H9 (cell line): ENCODE measurements around the gene TMED8. TPM values are rescaled to one million over a fixed set of nuclear protein-coding genes. Genes with fewer than 3 reads are reported as not detected.

Source experiments
- DNase-seq: peaks from one replicate; pipeline ENCODE4 v3.0.0-alpha.2; 2017
- H2AFZ ChIP-seq: one replicate; pipeline ENCODE4 v1.6.1; 2013; ENCODE audit warnings: mild to moderate bottlenecking, low read length, control low read depth, moderate library complexity
- H2AK5ac ChIP-seq: 2 replicates; pipeline ENCODE4 v1.6.1; 2013; ENCODE audit warnings: low read length, control low read depth, mixed read lengths; ENCODE audit not compliant: insufficient read length
- H2BK120ac ChIP-seq: one replicate; pipeline ENCODE4 v1.6.1; 2013; ENCODE audit warnings: low read depth, mild to moderate bottlenecking, low read length, control low read depth, inconsistent platforms; ENCODE audit not compliant: poor library complexity, severe bottlenecking
- H2BK12ac ChIP-seq: 2 replicates; pipeline ENCODE4 v1.6.1; 2013; ENCODE audit warnings: low read length, control low read depth, mixed read lengths, low read depth; ENCODE audit not compliant: insufficient read length
- H2BK15ac ChIP-seq: 2 replicates; pipeline ENCODE4 v1.6.1; 2013; ENCODE audit warnings: low read depth, low read length, control low read depth
- H2BK20ac ChIP-seq: one replicate; pipeline ENCODE4 v1.6.1; 2013; ENCODE audit warnings: low read depth, mild to moderate bottlenecking, low read length, control low read depth, inconsistent platforms; ENCODE audit not compliant: poor library complexity, severe bottlenecking
- H2BK5ac ChIP-seq: 2 replicates; pipeline ENCODE4 v1.6.1; 2013; ENCODE audit warnings: low read length, control low read depth, mixed read lengths; ENCODE audit not compliant: insufficient read length
- H3K14ac ChIP-seq: 2 replicates; pipeline ENCODE4 v1.6.1; 2013; ENCODE audit warnings: low read length, control low read depth; ENCODE audit not compliant: insufficient read depth
- H3K18ac ChIP-seq: 2 replicates; pipeline ENCODE4 v1.6.1; 2013; ENCODE audit warnings: low read depth, mild to moderate bottlenecking, mixed read lengths, low read length, control low read depth; ENCODE audit not compliant: insufficient read length
- H3K23ac ChIP-seq: 2 replicates; pipeline ENCODE4 v1.6.1; 2013; ENCODE audit warnings: low read length, control low read depth, mixed read lengths, low read depth; ENCODE audit not compliant: insufficient read length
- H3K23me2 ChIP-seq: 2 replicates; pipeline ENCODE4 v1.6.1; 2013; ENCODE audit warnings: low read depth, mild to moderate bottlenecking, mixed read lengths, low read length, control low read depth; ENCODE audit not compliant: insufficient read length, poor library complexity, severe bottlenecking
- H3K27ac ChIP-seq: 2 replicates; pipeline ENCODE4 v1.5.1; 2013; ENCODE audit warnings: low read length, control low read depth, mixed read lengths, low read depth; ENCODE audit not compliant: insufficient read length
- H3K27me3 ChIP-seq: 2 replicates; pipeline ENCODE4 v1.6.1; 2013; ENCODE audit warnings: low read length, control low read depth, inconsistent platforms; ENCODE audit not compliant: insufficient read depth
- H3K4ac ChIP-seq: 2 replicates; pipeline ENCODE4 v1.6.1; 2013; ENCODE audit warnings: low read depth, mild to moderate bottlenecking, control low read depth, inconsistent platforms, low read length, moderate library complexity
- H3K4me1 ChIP-seq: 2 replicates; pipeline ENCODE4 v1.6.1; 2013; ENCODE audit warnings: low read length, control low read depth, inconsistent platforms; ENCODE audit not compliant: insufficient read depth
- H3K4me2 ChIP-seq: 2 replicates; pipeline ENCODE4 v1.6.1; 2013; ENCODE audit warnings: low read length, control low read depth, mixed read lengths; ENCODE audit not compliant: insufficient read length, insufficient read depth
- H3K56ac ChIP-seq: 2 replicates; pipeline ENCODE4 v1.6.1; 2013; ENCODE audit warnings: low read depth, mild to moderate bottlenecking, mixed read lengths, low read length, control low read depth; ENCODE audit not compliant: insufficient read length
- H3K79me1 ChIP-seq: 2 replicates; pipeline ENCODE4 v1.6.1; 2013; ENCODE audit warnings: low read depth, mild to moderate bottlenecking, moderate library complexity, low read length, control low read depth, inconsistent platforms; ENCODE audit not compliant: insufficient read depth, poor library complexity, severe bottlenecking
- H3K79me2 ChIP-seq: 2 replicates; pipeline ENCODE4 v1.6.1; 2013; ENCODE audit warnings: low read length, control low read depth, inconsistent platforms; ENCODE audit not compliant: insufficient read depth
- H3K9ac ChIP-seq: 2 replicates; pipeline ENCODE4 v1.6.1; 2013; ENCODE audit warnings: low read length, control low read depth, mixed read lengths; ENCODE audit not compliant: insufficient read length; ENCODE audit errors: extremely low read depth
- H3K9me3 ChIP-seq: one replicate; pipeline ENCODE4 v1.6.1; 2013; ENCODE audit warnings: low read depth, low read length, inconsistent platforms; ENCODE audit not compliant: control insufficient read depth
- H3T11ph ChIP-seq: one replicate; pipeline ENCODE4 v1.6.1; 2013; ENCODE audit warnings: mild to moderate bottlenecking, low read length, control low read depth, inconsistent platforms
- H4K20me1 ChIP-seq: one replicate; pipeline ENCODE4 v1.6.1; 2013; ENCODE audit not compliant: control insufficient read depth, insufficient read length, insufficient read depth
- H4K5ac ChIP-seq: 2 replicates; pipeline ENCODE4 v1.6.1; 2013; ENCODE audit warnings: low read depth, mild to moderate bottlenecking, mixed read lengths, low read length, control low read depth; ENCODE audit not compliant: insufficient read length
- H4K8ac ChIP-seq: replicated peaks from 2 replicates; pipeline ENCODE4 v1.6.1; 2013; ENCODE audit warnings: low read length, control low read depth, mixed read lengths, low read depth; ENCODE audit not compliant: insufficient read length
- H4K91ac ChIP-seq: 2 replicates; pipeline ENCODE4 v1.6.1; 2013; ENCODE audit warnings: low read depth, mild to moderate bottlenecking, moderate library complexity, mixed read lengths, low read length, control low read depth; ENCODE audit not compliant: insufficient read length
- H3K27ac Mint-ChIP-seq, 3 experiments: 2 replicates in 2 of 3; 3 replicates in 1 of 3; pipeline ENCODE4 v1.8.0; 2020 to 2021; ENCODE audit warnings: mixed read lengths in 3 of 3, mild to moderate bottlenecking in 1 of 3, moderate library complexity in 1 of 3
- H3K27me3 Mint-ChIP-seq: 2 replicates; pipeline ENCODE4 v1.8.0; 2021; ENCODE audit warnings: low read depth, mild to moderate bottlenecking, moderate library complexity, mixed read lengths
- H3K36me3 Mint-ChIP-seq, 3 experiments: 2 replicates in 2 of 3; 3 replicates in 1 of 3; pipeline ENCODE4 v1.8.0; 2020 to 2021; ENCODE audit warnings: low read depth in 3 of 3, mixed read lengths in 3 of 3; ENCODE audit not compliant: insufficient read depth in 1 of 3
- H3K4me1 Mint-ChIP-seq, 2 experiments: 2 replicates each; pipeline ENCODE4 v1.8.0; 2020; ENCODE audit warnings: mixed read lengths in 2 of 2
- H3K4me3 Mint-ChIP-seq, 2 experiments: 2 replicates in 1 of 2; 3 replicates in 1 of 2; pipeline ENCODE4 v1.8.0; 2020 to 2021; ENCODE audit warnings: mild to moderate bottlenecking in 2 of 2, mixed read lengths in 2 of 2, moderate library complexity in 1 of 2
- H3K9me3 Mint-ChIP-seq, 2 experiments: 2 replicates in 1 of 2; 3 replicates in 1 of 2; pipeline ENCODE4 v1.8.0; 2020; ENCODE audit warnings: mild to moderate bottlenecking in 2 of 2, mixed read lengths in 2 of 2, moderate library complexity in 1 of 2
- WGBS: extraction: QIAGEN DNeasy Blood & Tissue Kit; methylation state at CpG from one replicate; pipeline ENCODE4 v1.1.7; 2013; ENCODE audit warnings: missing lambda C conversion rate, low lambda C conversion rate, mixed read lengths; ENCODE audit not compliant: insufficient read length; ENCODE audit errors: extremely low coverage; 5-methylcytosine and 5-hydroxymethylcytosine counted together
- total RNA-seq: library from RNA; stranded (reverse); gene quantifications from 2 replicates; pipeline ENCODE4 v1.2.1, GENCODE V29; 2021
- TF ChIP-seq, protein P1 (sequence below): fragments of 200-600 bp; sonication (generic); conservative IDR thresholded peaks from 3 replicates; pipeline ENCODE4 v1.8.0; 2021; ENCODE audit warnings: antibody characterized with exemption, mild to moderate bottlenecking

TMED8 gene
- total RNA-seq, 1 experiment from 2014 or later: 9.5 TPM

DNA sequence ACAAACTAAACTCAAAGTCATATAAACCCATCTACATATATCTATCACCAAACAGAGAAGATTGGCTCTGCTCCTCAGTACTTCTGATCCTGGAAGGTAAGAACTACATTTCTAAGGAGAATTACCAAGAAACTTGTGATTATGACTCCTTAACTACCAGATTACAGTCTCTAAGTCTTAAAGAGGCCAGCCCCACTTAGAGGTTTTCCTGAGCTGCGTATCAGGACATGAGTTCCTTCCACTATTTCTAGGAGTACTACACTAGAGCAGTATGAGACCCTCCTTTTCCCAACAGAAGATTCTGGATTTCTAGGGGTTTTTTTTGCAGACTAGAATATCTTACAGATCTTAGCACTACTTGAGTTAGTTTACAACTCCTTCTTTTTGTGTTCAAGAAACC, 46.5 kb upstream of the TMED8 start, which contains the start of gene NOXRED1:
TSS of gene NOXRED1 (minus strand) at position 101 of the 400 bp plus-strand sequence. CDS start 634 bp downstream, outside the sequence.
- Histone ChIP-seq H4K20me1 (no peaks in the 10 kb centered on the region), H2AK5ac (no peak within 1 kb of the TSS), H2BK5ac (no peak within 1 kb of the TSS), H3K27me3 (no peaks in the 10 kb centered on the region), H3K14ac (no peak within 1 kb of the TSS), H3K9ac (no peak within 1 kb of the TSS), H3K23me2 (no peaks in the 10 kb centered on the region), H4K8ac (no peak within 1 kb of the TSS), H3K27ac (no peak within 1 kb of the TSS), H2BK120ac (no peak within 1 kb of the TSS), H3K4me1 (no peaks in the 10 kb centered on the region; the same call in 1 of the 2 replicates), H4K5ac (no peak within 1 kb of the TSS), H3K9me3 (no peaks in the 10 kb centered on the region), H2BK15ac (no peak within 1 kb of the TSS), H3K23ac (no peak within 1 kb of the TSS), H4K91ac (no peak within 1 kb of the TSS), H2AFZ (no peak within 1 kb of the TSS), H2BK12ac (no peak within 1 kb of the TSS), H3K4me2 (no peak within 1 kb of the TSS), H3K18ac (no peak within 1 kb of the TSS), H2BK20ac (no peak within 1 kb of the TSS), H3K79me1 (no peaks in the 10 kb centered on the region), H3K4ac (no peak within 1 kb of the TSS), H3T11ph (no peak within 1 kb of the TSS), H3K56ac (no peak within 1 kb of the TSS), H3K79me2 (no peaks in the 10 kb centered on the region)
- Mint-ChIP-seq H3K27ac (peak within 1 kb of the TSS in 1 of 3 experiments; percentile 83; a peak in 4 of 7 replicates), H3K4me1 (peaks cover 9% of the 10 kb centered on the region in 2 experiments), H3K27me3 (no peaks in the 10 kb centered on the region), H3K4me3 (no peak within 1 kb of the TSS), H3K9me3 (peaks cover 19 to 21% of the 10 kb centered on the region in 2 experiments), H3K36me3 (peaks cover 26 to 69% (median 59%) of the 10 kb centered on the region in 3 experiments)
- WGBS: no CpG with 5 or more reads among the region's 1 CpG
- DNase-seq: no peak
- TF ChIP-seq, protein P1, sequence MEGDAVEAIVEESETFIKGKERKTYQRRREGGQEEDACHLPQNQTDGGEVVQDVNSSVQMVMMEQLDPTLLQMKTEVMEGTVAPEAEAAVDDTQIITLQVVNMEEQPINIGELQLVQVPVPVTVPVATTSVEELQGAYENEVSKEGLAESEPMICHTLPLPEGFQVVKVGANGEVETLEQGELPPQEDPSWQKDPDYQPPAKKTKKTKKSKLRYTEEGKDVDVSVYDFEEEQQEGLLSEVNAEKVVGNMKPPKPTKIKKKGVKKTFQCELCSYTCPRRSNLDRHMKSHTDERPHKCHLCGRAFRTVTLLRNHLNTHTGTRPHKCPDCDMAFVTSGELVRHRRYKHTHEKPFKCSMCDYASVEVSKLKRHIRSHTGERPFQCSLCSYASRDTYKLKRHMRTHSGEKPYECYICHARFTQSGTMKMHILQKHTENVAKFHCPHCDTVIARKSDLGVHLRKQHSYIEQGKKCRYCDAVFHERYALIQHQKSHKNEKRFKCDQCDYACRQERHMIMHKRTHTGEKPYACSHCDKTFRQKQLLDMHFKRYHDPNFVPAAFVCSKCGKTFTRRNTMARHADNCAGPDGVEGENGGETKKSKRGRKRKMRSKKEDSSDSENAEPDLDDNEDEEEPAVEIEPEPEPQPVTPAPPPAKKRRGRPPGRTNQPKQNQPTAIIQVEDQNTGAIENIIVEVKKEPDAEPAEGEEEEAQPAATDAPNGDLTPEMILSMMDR: no peak
